Choroid plexus epithelial cell (primary cell): ENCODE data around the gene SLFN5.

Experiments
- DNase-seq: peaks from one replicate; pipeline ENCODE4 v3.0.0-alpha.2; 2010; ENCODE audit warnings: low read depth
- H3K4me3 ChIP-seq: 2 replicates; pipeline ENCODE4 v1.5.1; 2011; ENCODE audit warnings: low read depth, mild to moderate bottlenecking, control low read depth, low read length, moderate library complexity
- CTCF ChIP-seq: conservative IDR thresholded peaks from 2 replicates; pipeline ENCODE4 v1.5.1; 2011; ENCODE audit warnings: low read depth, mild to moderate bottlenecking, control low read depth, inconsistent platforms, low read length, moderate library complexity

The SLFN5 gene

GRCh38 chr17:35242158-35242804 is 591 bp upstream of the SLFN5 start:
- H3K4me3 ChIP-seq, result peak overlapping the region; percentile 88
- TF ChIP-seq CTCF, result peak; percentile 33
- DNase-seq, result peak; percentile 47

GRCh38 chr17:35243561-35244340 is 879 bp downstream of the SLFN5 start:
- DNase-seq, result peak; percentile 73
- peak overlapping the region; percentile 88 for H3K4me3 ChIP-seq
- TF ChIP-seq CTCF, result no peak

GRCh38 chr17:35244341-35245195 is 1.7 kb downstream of the SLFN5 start:
- TF ChIP-seq CTCF, result no peak
- peak; percentile 84 for DNase-seq
- peak overlapping the region; percentile 88 for H3K4me3 ChIP-seq

- DNase-seq, result peak; percentile 95
- TF ChIP-seq CTCF, result no peak
- peak overlapping the region; percentile 88 for H3K4me3 ChIP-seq
Measured at GRCh38 chr17:35245196-35245486, 2.3 kb downstream of the SLFN5 start.

GRCh38 chr17:35252651-35253050 is 9.8 kb downstream of the SLFN5 start:
- DNase-seq, result peak; percentile 7
- no peak for TF ChIP-seq CTCF
- H3K4me3 ChIP-seq, result no peak overlapping the region

- no peak overlapping the region for H3K4me3 ChIP-seq
- TF ChIP-seq CTCF, result no peak
- peak; percentile 90 for DNase-seq
Measured at GRCh38 chr17:35254107-35254773, 11.4 kb downstream of the SLFN5 start.
